C4-2B (cell line): ENCODE data around the gene TMEM8B.

ENCODE experiments used
- ZFX ChIP-seq: fragments of 450-650 bp; IDR thresholded peaks from 2 replicates; pipeline ENCODE4 v1.6.1; 2017
- TF ChIP-seq, protein P1 (sequence below): fragments of 450-650 bp; conservative IDR thresholded peaks from 2 replicates; pipeline ENCODE4 v1.5.1; 2017; ENCODE audit warnings: mild to moderate bottlenecking

DNA sequence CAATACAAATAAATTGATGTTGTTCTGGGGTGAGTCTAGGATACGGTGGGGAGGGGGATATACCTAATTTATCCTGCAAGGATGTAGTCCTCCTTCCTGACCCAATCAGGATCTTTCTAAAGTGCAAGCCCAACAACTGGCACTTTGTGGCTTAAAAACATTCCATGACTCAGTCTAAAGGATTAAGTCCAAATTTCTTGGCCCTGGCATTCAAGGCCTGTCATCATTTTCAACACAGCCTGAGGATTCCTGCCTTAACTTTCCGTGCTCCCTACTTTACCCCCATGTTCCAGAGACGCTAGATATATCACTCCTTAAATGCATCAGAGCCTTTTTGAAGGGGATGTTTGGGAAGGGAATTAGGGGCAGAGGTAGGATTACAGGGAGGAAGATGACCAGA is 1.5 kb upstream of the TMEM8B start:
- TF ChIP-seq, protein P1, sequence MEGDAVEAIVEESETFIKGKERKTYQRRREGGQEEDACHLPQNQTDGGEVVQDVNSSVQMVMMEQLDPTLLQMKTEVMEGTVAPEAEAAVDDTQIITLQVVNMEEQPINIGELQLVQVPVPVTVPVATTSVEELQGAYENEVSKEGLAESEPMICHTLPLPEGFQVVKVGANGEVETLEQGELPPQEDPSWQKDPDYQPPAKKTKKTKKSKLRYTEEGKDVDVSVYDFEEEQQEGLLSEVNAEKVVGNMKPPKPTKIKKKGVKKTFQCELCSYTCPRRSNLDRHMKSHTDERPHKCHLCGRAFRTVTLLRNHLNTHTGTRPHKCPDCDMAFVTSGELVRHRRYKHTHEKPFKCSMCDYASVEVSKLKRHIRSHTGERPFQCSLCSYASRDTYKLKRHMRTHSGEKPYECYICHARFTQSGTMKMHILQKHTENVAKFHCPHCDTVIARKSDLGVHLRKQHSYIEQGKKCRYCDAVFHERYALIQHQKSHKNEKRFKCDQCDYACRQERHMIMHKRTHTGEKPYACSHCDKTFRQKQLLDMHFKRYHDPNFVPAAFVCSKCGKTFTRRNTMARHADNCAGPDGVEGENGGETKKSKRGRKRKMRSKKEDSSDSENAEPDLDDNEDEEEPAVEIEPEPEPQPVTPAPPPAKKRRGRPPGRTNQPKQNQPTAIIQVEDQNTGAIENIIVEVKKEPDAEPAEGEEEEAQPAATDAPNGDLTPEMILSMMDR, result no peak
- TF ChIP-seq ZFX, result no peak
